ENCODE measurements around the gene SYT4. TPM values are rescaled to one million over a fixed set of nuclear protein-coding genes. Genes with fewer than 3 reads are reported as not detected.

Gene SYT4
- total and polyA plus RNA-seq, 7 donors: 1.1 to 6.1 (median 3.8) TPM; not detected in 2

GRCh38 chr18:43236921-43237320 lies 40.4 kb downstream of the SYT4 start:
- Histone ChIP-seq H3K27ac (no peak overlapping the region), H3K4me1 (no peaks in the 10 kb centered on the region), H3K36me3 (no peaks in the 10 kb centered on the region), H3K4me3 (no peak overlapping the region), H3K27me3 (no peaks in the 10 kb centered on the region), H3K9me3 (no peaks in the 10 kb centered on the region)
- no peak for TF ChIP-seq POLR2A (IDR thresholded peaks at IDR 0.05)
- TF ChIP-seq POLR2AphosphoS5 (IDR thresholded peaks at IDR 0.05): no peak
- TF ChIP-seq CTCF (IDR thresholded peaks at IDR 0.05): no peak
- no peak for TF ChIP-seq EP300 (IDR thresholded peaks at IDR 0.05)
- DNase-seq: no peak
- intact Hi-C loops (cut with DNase I): no loop called here
- 32 to 71% methylated on average over 2 of the region's 2 CpGs for WGBS, 2 donors

DNA sequence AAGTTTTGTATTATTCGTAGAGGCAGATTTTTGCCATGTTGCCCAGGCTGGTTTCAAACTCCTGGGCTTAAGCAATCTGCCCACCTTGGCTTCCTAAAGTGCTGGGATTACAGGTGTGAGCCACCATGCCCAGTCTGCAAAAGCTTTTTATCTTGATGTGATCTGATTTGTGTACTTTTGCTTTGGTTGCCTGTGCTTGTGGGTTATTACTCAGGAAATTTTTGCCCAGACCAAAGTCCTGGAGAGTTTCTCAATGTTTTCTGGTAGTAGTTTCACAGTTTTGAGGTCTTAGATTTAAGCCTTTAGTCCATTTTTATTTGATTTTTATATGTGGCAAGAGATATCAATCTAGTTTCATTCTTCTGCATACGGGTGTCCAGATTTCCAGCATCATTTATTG lies 42.4 kb downstream of the SYT4 start:
- intact Hi-C loops (cut with DNase I): no loop called here
- no peak overlapping the region for H3K4me3 ChIP-seq
- H3K27me3 ChIP-seq: no peaks in the 10 kb centered on the region
- no peaks in the 10 kb centered on the region for H3K9me3 ChIP-seq
- no peak overlapping the region for H3K27ac ChIP-seq
- TF ChIP-seq POLR2A (IDR thresholded peaks at IDR 0.05) (no peak), CTCF (IDR thresholded peaks at IDR 0.05) (no peak), EP300 (IDR thresholded peaks at IDR 0.05) (no peak), POLR2AphosphoS5 (IDR thresholded peaks at IDR 0.05) (no peak)
- no peak for DNase-seq
- no peaks in the 10 kb centered on the region for H3K36me3 ChIP-seq
- H3K4me1 ChIP-seq: no peaks in the 10 kb centered on the region
- WGBS, 2 donors: 87 to 93% methylated on average over 2 of the region's 2 CpGs

- Histone ChIP-seq H3K27ac (no peak overlapping the region), H3K9me3 (no peaks in the 10 kb centered on the region), H3K4me1 (no peaks in the 10 kb centered on the region), H3K4me3 (no peak overlapping the region), H3K27me3 (no peaks in the 10 kb centered on the region), H3K36me3 (no peaks in the 10 kb centered on the region)
- no peak for DNase-seq
- TF ChIP-seq POLR2A (IDR thresholded peaks at IDR 0.05) (no peak), POLR2AphosphoS5 (IDR thresholded peaks at IDR 0.05) (no peak), EP300 (IDR thresholded peaks at IDR 0.05) (no peak), CTCF (IDR thresholded peaks at IDR 0.05) (no peak)
- intact Hi-C loops (cut with DNase I): no loop called here
- WGBS, 2 donors: 87 to 94% methylated on average over 2 of the region's 2 CpGs
These were observed 54.8 kb downstream of the SYT4 start for GRCh38 chr18:43222501-43222900.

DNA sequence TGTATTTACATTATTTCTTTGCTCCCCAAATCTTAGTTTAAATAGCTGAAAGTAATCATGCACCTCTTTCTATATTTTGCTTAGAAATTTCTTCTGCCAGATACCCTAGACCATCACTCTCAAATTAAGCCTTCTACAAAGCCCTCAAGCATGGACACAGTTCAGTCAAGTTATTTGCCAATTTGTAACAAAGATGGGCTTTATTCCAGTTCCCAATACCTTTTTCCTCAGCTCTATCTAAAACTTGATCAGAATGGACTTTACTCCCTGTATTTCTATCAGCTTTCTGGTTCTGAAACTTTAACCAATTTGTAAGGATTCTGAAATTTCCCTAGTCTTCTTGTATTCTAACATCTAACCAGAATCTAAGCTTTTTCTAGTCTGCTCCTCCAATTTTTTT lies 56.6 kb downstream of the SYT4 start:
- Histone ChIP-seq H3K4me3 (no peak overlapping the region), H3K9me3 (no peaks in the 10 kb centered on the region), H3K27ac (no peak overlapping the region), H3K36me3 (no peaks in the 10 kb centered on the region), H3K4me1 (no peaks in the 10 kb centered on the region), H3K27me3 (no peaks in the 10 kb centered on the region)
- TF ChIP-seq POLR2A (IDR thresholded peaks at IDR 0.05) (no peak), CTCF (IDR thresholded peaks at IDR 0.05) (no peak), EP300 (IDR thresholded peaks at IDR 0.05) (no peak), POLR2AphosphoS5 (IDR thresholded peaks at IDR 0.05) (no peak)
- no peak for DNase-seq
- intact Hi-C loops (cut with DNase I): no loop called here

Other genes starting within 250 kb of the SYT4 start
- 1 to 10 TPM in 1 of 4 donors, not detected in 3; 1.8 TPM for gene RIT2, start 161.8 kb downstream of the SYT4 start, total RNA-seq
- gene RIT2, start 161.8 kb downstream of the SYT4 start, polyA plus RNA-seq: under 1 TPM in 1 of 3 donors, not detected in 2; 0.17 TPM